IPS-20b (cell line): ENCODE measurements around the gene TAS2R50.

ENCODE experiments used
- H3K27ac ChIP-seq: one replicate; pipeline ENCODE4 v1.5.1; 2013; ENCODE audit warnings: low read length
- H3K27me3 ChIP-seq: 2 replicates; pipeline ENCODE4 v1.6.1; 2013; ENCODE audit warnings: mild to moderate bottlenecking, low read length, inconsistent platforms; ENCODE audit not compliant: insufficient read depth
- H3K36me3 ChIP-seq: 2 replicates; pipeline ENCODE4 v1.6.1; 2013; ENCODE audit warnings: low read depth, mild to moderate bottlenecking, inconsistent platforms, low read length, moderate library complexity; ENCODE audit not compliant: insufficient read depth
- H3K4me1 ChIP-seq: 2 replicates; pipeline ENCODE4 v1.6.1; 2013; ENCODE audit warnings: mild to moderate bottlenecking, control low read depth, inconsistent platforms, low read length, moderate library complexity; ENCODE audit not compliant: insufficient read depth
- H3K4me3 ChIP-seq: 2 replicates; pipeline ENCODE4 v1.5.1; 2013; ENCODE audit warnings: mild to moderate bottlenecking, low read length, inconsistent platforms
- H3K9ac ChIP-seq: 2 replicates; pipeline ENCODE4 v1.6.1; 2013; ENCODE audit warnings: low read depth, mild to moderate bottlenecking, inconsistent platforms, low read length, moderate library complexity
- H3K9me3 ChIP-seq: 2 replicates; pipeline ENCODE4 v1.6.1; 2013; ENCODE audit warnings: mild to moderate bottlenecking, low read depth, low read length, inconsistent platforms; ENCODE audit not compliant: insufficient read depth

The TAS2R50 gene

GRCh38 chr12:10989107-10989506, 2.4 kb upstream of the TAS2R50 start:
- no peak overlapping the region for H3K9ac ChIP-seq
- no peaks in the 10 kb centered on the region for H3K27me3 ChIP-seq
- no peak overlapping the region for H3K27ac ChIP-seq
- H3K4me3 ChIP-seq = no peak overlapping the region
- no peaks in the 10 kb centered on the region for H3K9me3 ChIP-seq
- H3K4me1 ChIP-seq = no peaks in the 10 kb centered on the region
- no peaks in the 10 kb centered on the region for H3K36me3 ChIP-seq

GRCh38 chr12:10982244-10982643, 4.5 kb downstream of the TAS2R50 start:
- H3K27me3 ChIP-seq = no peaks in the 10 kb centered on the region
- no peaks in the 10 kb centered on the region for H3K9me3 ChIP-seq
- H3K36me3 ChIP-seq = no peaks in the 10 kb centered on the region
- H3K9ac ChIP-seq = no peak overlapping the region
- 0 out of 2 replicates have a peak, but pooled peaks cover 4% of the 10 kb centered on the region for H3K4me1 ChIP-seq
- H3K4me3 ChIP-seq = no peak overlapping the region
- H3K27ac ChIP-seq = no peak overlapping the region

- Histone ChIP-seq H3K36me3 (no peaks in the 10 kb centered on the region), H3K9ac (no peak overlapping the region), H3K27ac (no peak overlapping the region), H3K4me1 (peaks cover 22% of the 10 kb centered on the region; the same call in 1 of the 2 replicates), H3K4me3 (no peak overlapping the region), H3K27me3 (no peaks in the 10 kb centered on the region), H3K9me3 (no peaks in the 10 kb centered on the region)
These were observed 11.7 kb downstream of the TAS2R50 start for GRCh38 chr12:10974965-10975364.

GRCh38 chr12:10968765-10969456, 17.8 kb downstream of the TAS2R50 start:
- H3K9me3 ChIP-seq = no peaks in the 10 kb centered on the region
- H3K36me3 ChIP-seq = no peaks in the 10 kb centered on the region
- H3K4me3 ChIP-seq = no peak overlapping the region
- no peak overlapping the region for H3K9ac ChIP-seq
- no peaks in the 10 kb centered on the region for H3K27me3 ChIP-seq
- no peaks in the 10 kb centered on the region for H3K4me1 ChIP-seq
- no peak overlapping the region for H3K27ac ChIP-seq

GRCh38 chr12:10967409-10967808, 19.3 kb downstream of the TAS2R50 start:
- Histone ChIP-seq H3K36me3 (no peaks in the 10 kb centered on the region), H3K4me1 (no peaks in the 10 kb centered on the region), H3K4me3 (no peak overlapping the region), H3K9me3 (no peaks in the 10 kb centered on the region), H3K27me3 (no peaks in the 10 kb centered on the region), H3K9ac (no peak overlapping the region), H3K27ac (no peak overlapping the region)

GRCh38 chr12:10966314-10966713, 20.4 kb downstream of the TAS2R50 start:
- Histone ChIP-seq H3K4me1 (no peaks in the 10 kb centered on the region), H3K27me3 (no peaks in the 10 kb centered on the region), H3K9me3 (no peaks in the 10 kb centered on the region), H3K4me3 (no peak overlapping the region), H3K27ac (no peak overlapping the region), H3K9ac (no peak overlapping the region), H3K36me3 (no peaks in the 10 kb centered on the region)

GRCh38 chr12:10965476-10965875, 21.2 kb downstream of the TAS2R50 start:
- H3K36me3 ChIP-seq = no peaks in the 10 kb centered on the region
- no peaks in the 10 kb centered on the region for H3K4me1 ChIP-seq
- H3K27me3 ChIP-seq = no peaks in the 10 kb centered on the region
- H3K9me3 ChIP-seq = no peaks in the 10 kb centered on the region
- no peak overlapping the region for H3K4me3 ChIP-seq
- no peak overlapping the region for H3K9ac ChIP-seq
- H3K27ac ChIP-seq = no peak overlapping the region

- H3K9me3 ChIP-seq = no peaks in the 10 kb centered on the region
- H3K36me3 ChIP-seq = no peaks in the 10 kb centered on the region
These were observed 26.5 kb downstream of the TAS2R50 start for GRCh38 chr12:10960211-10960610.

GRCh38 chr12:10959804-10960203, 26.9 kb downstream of the TAS2R50 start:
- H3K4me1 ChIP-seq = no peaks in the 10 kb centered on the region
- no peak overlapping the region for H3K27ac ChIP-seq
- H3K9me3 ChIP-seq = no peaks in the 10 kb centered on the region
- H3K36me3 ChIP-seq = no peaks in the 10 kb centered on the region
- no peak overlapping the region for H3K4me3 ChIP-seq
- no peaks in the 10 kb centered on the region for H3K27me3 ChIP-seq
- no peak overlapping the region for H3K9ac ChIP-seq

More at GRCh38 chr12:10960211-10960610, 26.5 kb downstream of the TAS2R50 start:
- H3K27me3 ChIP-seq = no peaks in the 10 kb centered on the region
- no peak overlapping the region for H3K9ac ChIP-seq
- no peak overlapping the region for H3K4me3 ChIP-seq
- no peaks in the 10 kb centered on the region for H3K4me1 ChIP-seq
- no peak overlapping the region for H3K27ac ChIP-seq

- no peak overlapping the region for H3K9ac ChIP-seq
These were observed 29.0 kb downstream of the TAS2R50 start for GRCh38 chr12:10957741-10958140.

GRCh38 chr12:10956085-10956484, 30.6 kb downstream of the TAS2R50 start:
- no peaks in the 10 kb centered on the region for H3K36me3 ChIP-seq
- no peaks in the 10 kb centered on the region for H3K27me3 ChIP-seq
- H3K9ac ChIP-seq = no peak overlapping the region
- H3K9me3 ChIP-seq = no peaks in the 10 kb centered on the region
- H3K4me3 ChIP-seq = no peak overlapping the region
- H3K27ac ChIP-seq = no peak overlapping the region
- H3K4me1 ChIP-seq = no peaks in the 10 kb centered on the region

More at GRCh38 chr12:10957741-10958140, 29.0 kb downstream of the TAS2R50 start:
- Histone ChIP-seq H3K9me3 (no peaks in the 10 kb centered on the region), H3K27me3 (no peaks in the 10 kb centered on the region), H3K4me1 (no peaks in the 10 kb centered on the region), H3K27ac (no peak overlapping the region), H3K36me3 (no peaks in the 10 kb centered on the region), H3K4me3 (no peak overlapping the region)

GRCh38 chr12:10952645-10953044, 34.1 kb downstream of the TAS2R50 start:
- Histone ChIP-seq H3K4me3 (no peak overlapping the region), H3K27ac (no peak overlapping the region), H3K27me3 (no peaks in the 10 kb centered on the region), H3K4me1 (no peaks in the 10 kb centered on the region), H3K36me3 (0 out of 2 replicates have a peak, but pooled peaks cover 3% of the 10 kb centered on the region), H3K9me3 (peaks cover 6% of the 10 kb centered on the region), H3K9ac (no peak overlapping the region)
